ENCODE results near the gene SLC12A8. TPM values are rescaled to one million over a fixed set of nuclear protein-coding genes. Genes with fewer than 3 reads are reported as not detected.

Gene SLC12A8
- total and polyA plus RNA-seq, 2 experiments from 2014 or later: 3.4 to 7.8 TPM

DNA sequence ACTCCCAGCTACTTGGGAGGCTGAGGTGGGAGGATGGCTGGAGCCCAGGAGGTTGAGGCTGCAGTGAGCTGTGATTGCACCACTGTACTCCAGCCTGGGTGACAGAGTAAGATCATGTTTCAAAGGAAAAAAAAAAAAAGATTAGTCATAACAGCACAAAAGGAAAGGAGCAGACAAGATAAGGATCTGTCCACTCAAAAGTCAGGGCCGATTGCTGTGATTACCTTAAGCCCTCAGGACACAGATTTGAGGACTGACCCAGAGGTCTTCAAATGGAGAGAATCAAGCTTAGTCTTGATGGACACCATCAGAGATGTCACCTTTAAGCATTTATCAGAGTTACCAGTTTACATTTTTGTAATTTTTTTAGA lies 132.9 kb downstream of the SLC12A8 start:
- no peak for TF ChIP-seq EZH2phosphoT487 (IDR thresholded peaks at IDR 0.05; ENCODE audit: insufficient read depth, low read depth)
- no peak for TF ChIP-seq EZH2 (IDR thresholded peaks at IDR 0.05; ENCODE audit: insufficient read depth, poor library complexity, severe bottlenecking)
- in situ Hi-C loops (cut with MboI): no loop called here
- Histone ChIP-seq H3K27ac (no peak overlapping the region), H3K4me3 (no peak overlapping the region), H3K36me3 (ENCODE audit: low read depth) (no peaks in the 10 kb centered on the region), H3K9me2 (ENCODE audit: insufficient read depth) (no peaks in the 10 kb centered on the region), H3K4me1 (ENCODE audit: insufficient read depth) (peaks cover 12% of the 10 kb centered on the region), H3K9me3 (ENCODE audit: low read depth) (no peaks in the 10 kb centered on the region), H2AFZ (no peak overlapping the region), H4K20me1 (ENCODE audit: insufficient read depth) (no peaks in the 10 kb centered on the region), H3F3A (ENCODE audit: insufficient read depth) (peaks cover 3% of the 10 kb centered on the region; the same call in 1 of the 2 replicates), H3K4me2 (ENCODE audit: unreplicated experiment) (no peak overlapping the region), H3K9ac (no peak overlapping the region), H3K27me3 (replicated peaks; ENCODE audit: insufficient read depth) (no peaks in the 10 kb centered on the region), H3K79me2 (ENCODE audit: insufficient read depth) (no peaks in the 10 kb centered on the region)
- WGBS, 2 experiments (ENCODE audit: low coverage in 1 of 2, low lambda C conversion rate in 2 of 2, missing lambda C conversion rate in 2 of 2): 13% methylated on average over 1 of the region's 1 CpG
- peak; percentile 54 for DNase-seq

- no peaks in the 10 kb centered on the region for H4K20me1 ChIP-seq (ENCODE audit: insufficient read depth)
- H3K4me3 ChIP-seq: no peak overlapping the region
- H3F3A ChIP-seq (ENCODE audit: insufficient read depth): peaks cover 3% of the 10 kb centered on the region; the same call in 1 of the 2 replicates
- H3K9me2 ChIP-seq (ENCODE audit: insufficient read depth): no peaks in the 10 kb centered on the region
- peaks cover 12% of the 10 kb centered on the region for H3K4me1 ChIP-seq (ENCODE audit: insufficient read depth)
- H3K36me3 ChIP-seq (ENCODE audit: low read depth): no peaks in the 10 kb centered on the region
- H3K9me3 ChIP-seq (ENCODE audit: low read depth): no peaks in the 10 kb centered on the region
- no peak for DNase-seq
- H3K4me2 ChIP-seq (ENCODE audit: unreplicated experiment): no peak overlapping the region
- TF ChIP-seq EZH2 (IDR thresholded peaks at IDR 0.05; ENCODE audit: insufficient read depth, poor library complexity, severe bottlenecking) (no peak), EZH2phosphoT487 (IDR thresholded peaks at IDR 0.05; ENCODE audit: insufficient read depth, low read depth) (no peak)
- H3K79me2 ChIP-seq (ENCODE audit: insufficient read depth): no peaks in the 10 kb centered on the region
- in situ Hi-C loops (cut with MboI): no loop called here
- H3K27me3 ChIP-seq (replicated peaks; ENCODE audit: insufficient read depth): no peaks in the 10 kb centered on the region
- no peak overlapping the region for H2AFZ ChIP-seq
- no peak overlapping the region for H3K27ac ChIP-seq
- H3K9ac ChIP-seq: no peak overlapping the region
- WGBS, 2 experiments (ENCODE audit: low coverage in 1 of 2, low lambda C conversion rate in 2 of 2, missing lambda C conversion rate in 2 of 2): 94 to 95% methylated on average over 6 of the region's 6 CpGs
Observed at GRCh38 chr3:125078951-125079674, 133.4 kb downstream of the SLC12A8 start.

- Histone ChIP-seq H3K27me3 (replicated peaks; ENCODE audit: insufficient read depth) (no peaks in the 10 kb centered on the region), H3K79me2 (ENCODE audit: insufficient read depth) (no peaks in the 10 kb centered on the region), H3K4me3 (no peak overlapping the region), H3K9me3 (ENCODE audit: low read depth) (no peaks in the 10 kb centered on the region), H3K27ac (no peak overlapping the region), H3K4me2 (ENCODE audit: unreplicated experiment) (no peak overlapping the region), H2AFZ (no peak overlapping the region), H3K9me2 (ENCODE audit: insufficient read depth) (no peaks in the 10 kb centered on the region), H3K4me1 (ENCODE audit: insufficient read depth) (peaks cover 12% of the 10 kb centered on the region), H4K20me1 (ENCODE audit: insufficient read depth) (no peaks in the 10 kb centered on the region), H3K9ac (no peak overlapping the region), H3K36me3 (ENCODE audit: low read depth) (no peaks in the 10 kb centered on the region), H3F3A (ENCODE audit: insufficient read depth) (peaks cover 3% of the 10 kb centered on the region; the same call in 1 of the 2 replicates)
- no peak for DNase-seq
- in situ Hi-C loops (cut with MboI): no loop called here
- TF ChIP-seq EZH2 (IDR thresholded peaks at IDR 0.05; ENCODE audit: insufficient read depth, poor library complexity, severe bottlenecking) (no peak), EZH2phosphoT487 (IDR thresholded peaks at IDR 0.05; ENCODE audit: insufficient read depth, low read depth) (no peak)
- 96 to 97% methylated on average over 3 of the region's 3 CpGs for WGBS, 2 experiments (ENCODE audit: low coverage in 1 of 2, low lambda C conversion rate in 2 of 2, missing lambda C conversion rate in 2 of 2)
Observed at GRCh38 chr3:125077864-125078263, 134.7 kb downstream of the SLC12A8 start.

- Histone ChIP-seq H3K36me3 (ENCODE audit: low read depth) (no peaks in the 10 kb centered on the region), H3K79me2 (ENCODE audit: insufficient read depth) (no peaks in the 10 kb centered on the region), H3F3A (ENCODE audit: insufficient read depth) (peaks cover 10% of the 10 kb centered on the region), H2AFZ (no peak overlapping the region), H3K4me1 (ENCODE audit: insufficient read depth) (peaks cover 8% of the 10 kb centered on the region), H3K27ac (no peak overlapping the region), H3K9ac (no peak overlapping the region), H3K4me2 (ENCODE audit: unreplicated experiment) (no peak overlapping the region), H3K9me3 (ENCODE audit: low read depth) (no peaks in the 10 kb centered on the region), H3K9me2 (ENCODE audit: insufficient read depth) (no peaks in the 10 kb centered on the region; the same call in 1 of the 2 replicates), H4K20me1 (ENCODE audit: insufficient read depth) (no peaks in the 10 kb centered on the region), H3K27me3 (replicated peaks; ENCODE audit: insufficient read depth) (no peaks in the 10 kb centered on the region), H3K4me3 (no peak overlapping the region)
- TF ChIP-seq EZH2 (IDR thresholded peaks at IDR 0.05; ENCODE audit: insufficient read depth, poor library complexity, severe bottlenecking): no peak
- TF ChIP-seq EZH2phosphoT487 (IDR thresholded peaks at IDR 0.05; ENCODE audit: insufficient read depth, low read depth): no peak
- no peak for DNase-seq
- in situ Hi-C loops (cut with MboI): no loop called here
- 80 to 93% methylated on average over 1 of the region's 1 CpG for WGBS, 2 experiments (ENCODE audit: low coverage in 1 of 2, low lambda C conversion rate in 2 of 2, missing lambda C conversion rate in 2 of 2)
Observed at GRCh38 chr3:125076464-125076863, 136.1 kb downstream of the SLC12A8 start.

Measured in GM23248 (cell line).